NCI-H2196 treated with DMSO at 0.1 percent for 48 hours (cell line): ENCODE measurements around the gene ZBTB20.
"Not testable (repeated sequence)": the region's sequence is repeated elsewhere in the genome, so short reads cannot be mapped to it uniquely, and the experiment has no call there.

Experiments used
- DNase-seq: peaks from one replicate; lab custom pipeline; 2025; ENCODE audit not compliant: unreplicated experiment; lab: John Stamatoyannopoulos, UW

ZBTB20 gene

DNA sequence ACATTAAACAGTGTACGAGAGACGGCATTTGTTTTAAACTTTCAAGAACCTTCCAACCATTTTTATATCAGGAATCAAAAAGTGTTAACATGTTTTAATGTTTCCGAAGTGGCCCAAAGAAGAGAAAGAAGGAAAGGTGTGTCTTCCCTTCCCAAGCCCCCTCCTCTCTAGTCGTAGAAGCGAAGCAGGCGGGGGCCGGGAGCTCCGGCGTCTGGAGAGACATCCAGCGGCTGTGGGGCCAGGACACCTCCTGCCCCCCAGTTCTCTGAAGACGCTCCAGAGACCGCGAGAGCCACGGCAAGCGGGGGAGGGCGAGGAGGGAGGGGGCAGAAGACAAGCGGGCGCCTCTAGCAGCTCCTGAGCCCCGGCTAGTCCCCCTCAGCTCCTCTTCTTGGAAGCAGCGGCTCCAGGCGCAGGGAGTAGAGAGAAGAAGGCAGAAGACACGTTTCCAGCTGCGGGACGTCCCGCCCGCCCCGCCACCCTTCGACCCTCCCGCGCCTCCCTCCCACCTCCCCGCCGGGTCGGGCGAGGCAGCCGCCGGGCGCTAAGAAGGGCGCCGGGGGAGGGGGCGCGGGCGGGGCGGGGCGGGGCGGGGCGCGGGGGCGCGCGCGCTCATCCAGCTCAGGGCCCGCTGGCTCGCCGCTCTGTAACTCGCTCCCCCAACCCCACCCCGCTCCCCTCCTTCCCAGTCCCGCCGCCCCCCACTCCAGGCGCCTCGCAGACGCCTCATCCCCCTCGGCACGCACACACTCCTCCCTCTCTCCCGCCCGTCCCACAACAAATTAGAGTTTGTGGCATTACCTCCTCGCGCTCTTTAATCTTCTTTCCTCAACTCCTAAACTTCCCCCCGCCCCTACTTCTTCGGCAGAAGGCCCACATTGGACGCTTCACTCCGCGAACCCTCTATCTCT, at the start of gene ZBTB20:
ZBTB20 (minus strand) TSS at position 871 of the 911 bp plus-strand sequence.
- DNase-seq, result peak; percentile 77

DNA sequence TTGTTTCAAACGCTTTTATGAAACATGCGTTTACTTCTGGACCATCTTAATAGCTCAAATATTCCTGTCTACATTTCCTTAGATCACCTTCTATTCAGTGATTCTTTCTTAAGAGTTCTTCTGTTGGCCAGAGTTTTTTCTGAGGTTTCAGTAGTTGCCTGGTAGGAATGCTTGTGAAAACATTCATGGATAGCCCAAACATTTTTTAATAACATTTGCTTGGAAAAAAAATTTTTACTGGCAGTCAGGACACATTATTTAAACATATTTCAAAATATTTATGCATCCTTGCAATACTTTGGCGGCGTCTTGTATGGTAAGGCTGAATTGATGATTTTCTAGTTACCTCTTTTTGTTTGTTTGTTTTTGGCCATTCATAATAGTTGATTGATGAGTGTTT, 47.4 kb upstream of the ZBTB20 start:
- DNase-seq, result no peak

DNA sequence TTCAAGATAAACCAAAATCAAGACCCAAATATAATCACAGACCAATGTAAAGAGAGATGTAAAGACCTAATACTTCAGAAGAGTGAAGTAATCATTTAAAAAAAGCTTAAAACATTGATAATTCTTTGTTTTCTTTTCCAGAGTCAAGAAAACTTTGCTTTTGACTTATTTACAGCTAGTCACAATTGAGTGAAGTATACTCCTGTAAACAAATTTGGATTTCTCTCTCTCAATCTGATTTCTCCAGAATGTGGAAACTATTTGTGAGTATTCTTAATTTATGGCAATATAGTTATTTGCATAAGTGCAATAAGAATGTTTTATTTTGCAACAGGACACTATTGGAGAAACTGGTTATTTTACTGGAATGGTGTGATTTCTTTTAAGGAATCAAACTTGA, 43.7 kb upstream of the ZBTB20 start:
- no peak for DNase-seq

DNA sequence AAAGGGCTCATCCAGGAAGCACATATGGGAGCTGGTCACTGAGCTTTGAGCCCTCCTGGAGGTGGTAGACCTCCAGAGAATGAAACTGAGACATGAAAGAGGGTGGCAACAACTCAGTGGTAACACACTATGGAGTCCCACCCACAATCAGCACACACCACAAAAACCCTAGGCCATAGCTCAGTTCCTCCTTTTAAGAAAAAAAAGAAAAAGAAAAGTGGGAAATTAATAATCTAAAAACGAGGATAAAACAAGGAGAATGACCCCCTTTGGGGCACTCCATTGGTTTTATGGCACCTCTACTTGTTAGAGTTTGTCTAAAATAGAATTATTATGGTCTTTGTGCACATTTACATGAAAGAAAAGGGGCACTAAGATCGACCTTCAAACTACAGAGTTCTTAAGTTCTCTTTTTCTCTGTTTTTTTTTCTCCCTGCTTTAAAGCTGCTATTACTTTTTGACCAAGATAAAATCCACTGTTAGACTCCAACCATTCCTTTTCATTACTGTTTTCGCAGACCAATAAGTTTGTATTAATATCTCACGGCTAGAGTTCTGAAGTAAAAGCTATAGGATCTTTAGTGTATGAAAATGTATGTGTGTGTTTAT, 40.2 kb upstream of the ZBTB20 start:
- no peak for DNase-seq

DNA sequence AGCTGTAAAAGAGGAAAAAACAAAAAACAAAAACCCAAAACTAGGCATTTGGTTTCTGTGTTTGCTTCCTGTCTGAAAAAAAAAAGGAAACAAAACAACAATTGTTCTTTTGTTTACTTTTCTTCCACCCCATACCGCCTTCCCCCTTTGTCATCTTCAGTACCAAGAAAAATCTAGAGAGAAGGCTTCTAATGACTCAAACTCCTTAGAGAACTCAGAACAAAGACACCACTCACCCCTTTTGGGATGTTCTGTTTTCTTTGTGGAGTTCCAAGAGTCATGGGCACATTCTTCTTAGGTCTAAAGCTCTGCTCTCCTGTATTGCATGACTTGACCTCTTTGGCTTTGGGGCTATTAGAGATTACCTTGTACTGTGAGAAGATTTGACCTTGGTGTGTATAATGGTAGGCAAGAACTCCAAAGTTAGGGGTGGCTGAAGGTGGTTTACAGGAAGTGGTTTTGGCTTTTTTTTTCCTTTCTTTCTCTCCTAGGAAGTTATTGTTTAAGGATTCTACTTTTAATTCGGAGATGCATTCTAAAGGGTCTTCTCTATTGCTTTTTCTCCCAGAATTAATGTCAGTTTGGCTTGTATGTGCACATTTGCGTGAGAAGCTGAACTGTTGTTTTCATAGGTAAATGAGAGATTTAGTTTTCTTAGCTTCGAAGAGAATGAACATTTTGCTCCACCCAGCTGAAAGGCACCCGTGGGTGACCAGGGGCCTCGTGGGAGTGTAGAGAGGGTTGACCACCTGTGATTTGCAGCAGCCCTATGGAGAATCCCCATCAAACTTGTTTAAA, 39.5 kb upstream of the ZBTB20 start:
- DNase-seq, result no peak

DNA sequence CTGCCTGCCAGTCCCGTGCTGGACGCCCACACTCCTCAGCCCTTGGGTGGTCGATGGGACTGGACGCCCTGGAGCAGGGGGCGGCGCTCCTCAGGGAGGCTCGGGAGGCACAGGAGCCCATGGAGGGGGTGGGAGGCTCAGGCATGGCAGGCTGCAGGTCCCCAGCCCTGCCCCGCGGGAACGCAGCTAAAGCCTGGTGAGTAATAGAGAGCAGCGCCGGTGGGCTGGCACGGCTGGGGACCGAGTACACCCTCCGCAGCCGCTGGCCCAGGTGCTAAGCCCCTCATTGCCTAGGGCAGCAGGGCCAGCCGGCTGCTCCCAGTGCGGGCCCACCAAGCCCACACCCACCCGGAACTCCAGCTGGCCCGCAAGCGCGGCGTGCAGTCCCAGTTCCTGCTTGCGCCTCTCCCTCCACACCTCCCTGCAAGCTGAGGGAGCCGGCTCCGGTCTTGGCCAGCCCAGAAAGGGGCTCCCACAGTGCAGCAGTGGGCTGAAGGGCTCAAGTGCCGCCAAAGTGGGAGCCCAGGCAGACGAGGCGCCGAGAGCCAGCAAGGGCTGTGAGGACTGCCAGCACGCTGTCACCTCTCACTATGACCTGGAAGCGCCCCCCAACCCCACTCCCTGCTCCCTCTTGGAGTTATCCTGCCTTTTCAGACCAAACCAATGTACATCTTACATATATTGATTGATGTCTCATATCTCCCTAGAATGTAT, 37.9 kb upstream of the ZBTB20 start:
- not testable (repeated sequence) for DNase-seq

DNA sequence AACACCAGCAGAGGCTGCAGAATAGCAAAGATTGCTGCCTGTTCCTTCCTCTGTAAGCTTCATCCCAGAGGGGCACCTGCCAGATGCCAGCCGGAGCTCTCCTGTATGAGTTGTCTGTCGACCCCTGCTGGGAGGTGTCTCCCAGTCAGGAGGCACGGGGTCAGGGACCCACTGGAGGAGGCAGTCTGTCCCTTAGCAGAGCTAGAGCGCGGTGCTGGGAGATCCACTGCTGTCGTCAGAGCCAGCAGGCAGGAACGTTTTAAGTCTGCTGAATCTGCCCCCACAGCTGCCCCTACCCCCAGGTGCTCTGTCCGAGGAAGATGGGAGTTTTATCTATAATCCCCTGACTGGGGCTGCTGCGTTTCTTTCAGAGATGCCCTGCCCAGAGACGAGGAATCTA, 31.8 kb upstream of the ZBTB20 start:
- not testable (repeated sequence) for DNase-seq

DNA sequence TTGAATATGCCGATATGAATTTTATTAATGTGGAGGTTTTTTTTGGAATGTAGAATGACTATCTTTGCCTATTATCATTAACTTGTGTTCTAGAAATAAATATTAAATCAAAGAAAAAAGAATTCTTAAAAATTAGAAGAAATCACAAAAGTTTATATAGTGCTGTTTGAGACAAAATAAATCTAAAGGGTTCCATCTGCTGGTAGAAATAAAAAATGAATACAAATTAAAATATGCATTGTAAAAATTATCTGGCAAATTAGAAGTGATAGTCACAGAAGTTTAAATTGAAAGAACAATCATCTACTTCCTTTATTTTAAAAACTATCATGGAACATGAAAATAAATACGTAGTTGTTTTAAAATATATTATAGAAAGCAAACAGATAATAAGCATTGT, 22.7 kb upstream of the ZBTB20 start:
- no peak for DNase-seq

DNA sequence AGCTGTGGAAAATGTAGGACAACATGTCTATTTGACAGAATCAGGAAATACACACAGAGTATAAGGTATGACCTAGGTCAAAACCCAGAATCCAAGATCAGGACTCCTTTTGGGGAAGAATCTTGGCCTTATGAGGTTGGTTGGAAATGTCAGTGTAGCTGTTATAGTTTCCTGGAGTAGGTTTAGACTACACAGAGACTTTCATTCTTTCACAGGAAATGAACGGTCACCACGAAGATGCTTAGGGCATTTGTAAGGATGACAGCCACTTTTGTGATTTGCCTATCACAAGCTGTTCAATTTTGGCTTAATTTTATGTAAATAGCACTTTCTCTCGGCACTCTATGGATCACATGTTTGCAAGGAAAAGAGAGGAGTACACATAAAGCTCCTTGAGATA, 18.6 kb upstream of the ZBTB20 start:
- DNase-seq, result no peak

DNA sequence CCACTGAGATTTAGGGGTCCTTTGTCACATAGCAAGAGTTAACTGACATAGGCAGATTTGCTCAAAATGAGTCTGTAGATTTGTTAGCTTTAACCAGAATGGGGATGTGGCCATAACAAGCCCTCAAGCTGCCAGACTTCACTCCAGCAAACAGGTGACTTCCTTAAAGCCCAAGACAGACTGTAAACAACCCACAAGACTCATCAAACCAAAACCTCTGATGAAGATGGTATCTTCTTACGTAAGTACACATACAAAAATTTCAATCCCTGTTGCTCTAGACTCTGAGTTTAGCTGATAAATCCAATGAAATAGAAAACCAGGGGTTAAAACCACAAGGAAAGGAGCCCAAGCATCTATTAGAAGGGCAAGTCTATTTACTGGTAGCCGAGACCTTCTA, 18.2 kb upstream of the ZBTB20 start:
- no peak for DNase-seq

DNA sequence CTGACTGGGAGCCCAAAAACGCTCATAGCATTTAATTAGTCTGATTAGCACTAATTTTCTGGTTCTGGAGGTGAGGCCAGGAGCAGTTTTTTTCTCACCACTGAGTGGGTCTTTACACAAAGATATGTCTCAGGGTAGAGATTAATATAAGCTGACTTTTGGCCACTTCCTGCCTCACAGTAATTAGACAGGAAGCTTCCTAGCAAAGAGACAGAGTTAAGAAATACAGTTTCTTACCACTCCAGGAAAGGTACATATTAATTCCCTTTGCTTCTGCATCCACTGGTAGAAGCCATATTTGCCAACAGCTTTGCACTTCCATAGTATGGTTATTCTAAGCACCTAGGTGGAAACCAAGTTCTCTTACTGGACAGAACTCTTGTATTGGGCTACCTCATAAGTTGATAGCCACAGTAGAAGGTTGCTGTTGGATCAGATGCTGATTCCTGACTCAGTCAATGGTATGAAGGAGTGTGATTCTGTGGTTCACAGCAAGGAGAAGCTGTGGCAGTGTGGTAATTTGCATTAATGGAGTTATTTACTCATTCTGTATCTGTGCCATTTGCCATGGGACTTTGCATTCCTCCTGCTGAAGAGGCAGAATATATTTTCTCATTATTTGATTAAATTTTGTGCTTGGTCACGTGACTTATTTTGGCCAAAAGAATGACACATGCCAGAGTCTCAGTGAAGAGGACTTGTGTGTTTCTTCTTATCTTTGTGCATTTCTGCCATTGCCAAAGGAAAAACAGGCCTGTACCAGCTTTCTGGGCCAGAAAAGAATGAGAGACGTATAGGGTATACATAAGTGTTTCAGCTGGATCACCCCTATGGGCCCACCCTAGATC, 17.5 kb upstream of the ZBTB20 start:
- DNase-seq, result no peak

DNA sequence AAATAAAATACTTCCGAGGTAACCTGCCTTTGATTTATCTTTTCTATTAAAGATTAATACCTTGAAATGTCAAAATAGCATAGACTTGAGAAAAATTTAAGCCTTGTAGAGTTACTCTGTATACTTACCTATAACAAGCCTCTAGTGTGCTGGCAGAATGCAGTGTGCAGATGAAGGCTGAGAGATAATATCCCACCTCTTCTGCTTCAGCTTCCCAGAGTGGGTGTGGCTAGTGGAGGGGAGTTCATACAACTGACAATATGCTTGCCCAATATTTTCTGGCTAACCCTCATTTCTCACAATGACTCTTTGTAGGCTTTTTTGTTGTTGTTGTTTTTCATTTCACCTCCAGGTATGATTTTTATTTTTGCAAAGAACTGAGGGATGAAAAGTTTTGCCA, 15.7 kb upstream of the ZBTB20 start:
- DNase-seq, result no peak

DNA sequence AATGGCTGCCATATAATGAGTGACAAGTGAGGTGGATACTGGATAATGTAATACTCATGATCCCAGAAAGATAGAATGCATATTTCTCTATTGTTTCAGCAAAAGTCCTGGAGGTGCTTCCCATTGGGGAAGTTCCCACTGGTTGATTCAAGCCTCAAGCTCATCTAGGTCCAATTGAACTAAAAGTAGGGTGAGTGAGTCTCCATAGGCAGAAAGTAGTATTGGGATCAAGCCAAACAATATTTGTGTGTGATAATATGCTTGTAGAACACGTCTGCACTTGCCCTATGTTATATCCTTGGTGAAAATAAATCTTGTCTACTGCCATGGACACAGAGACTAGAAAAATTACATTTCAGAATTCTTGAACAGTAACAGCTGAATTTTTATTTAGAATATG, 14.8 kb upstream of the ZBTB20 start:
- DNase-seq, result no peak

DNA sequence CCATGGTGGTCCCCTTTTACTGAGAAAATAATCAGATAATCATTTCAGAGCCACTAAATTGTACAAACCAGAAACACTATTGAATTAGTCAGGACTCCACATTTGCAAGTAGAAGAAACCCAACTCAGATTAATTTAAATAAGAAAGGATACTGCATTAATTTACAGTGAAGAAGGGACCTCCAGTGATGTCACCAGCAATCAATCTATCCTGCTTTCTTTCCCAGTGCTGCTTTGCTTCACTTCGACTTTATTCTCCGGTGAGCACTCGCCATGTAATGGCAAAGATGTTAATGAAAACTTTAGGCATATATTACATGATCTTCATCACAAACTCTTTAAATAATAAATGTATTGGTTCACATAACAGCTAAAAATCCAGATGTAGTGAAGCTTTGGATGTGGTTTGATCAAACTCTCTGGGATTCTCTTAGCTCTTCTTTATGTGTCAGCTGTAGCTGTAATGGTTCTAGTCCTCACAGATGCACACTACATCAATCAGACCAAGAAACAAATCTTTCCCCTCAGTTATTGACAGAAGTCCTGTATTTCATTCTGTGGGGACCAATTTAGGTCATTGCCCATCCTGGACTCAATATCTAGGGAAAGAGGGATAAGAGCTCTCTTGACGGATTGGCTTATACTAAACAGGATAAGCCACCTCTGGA, 14.2 kb upstream of the ZBTB20 start:
- no peak for DNase-seq

DNA sequence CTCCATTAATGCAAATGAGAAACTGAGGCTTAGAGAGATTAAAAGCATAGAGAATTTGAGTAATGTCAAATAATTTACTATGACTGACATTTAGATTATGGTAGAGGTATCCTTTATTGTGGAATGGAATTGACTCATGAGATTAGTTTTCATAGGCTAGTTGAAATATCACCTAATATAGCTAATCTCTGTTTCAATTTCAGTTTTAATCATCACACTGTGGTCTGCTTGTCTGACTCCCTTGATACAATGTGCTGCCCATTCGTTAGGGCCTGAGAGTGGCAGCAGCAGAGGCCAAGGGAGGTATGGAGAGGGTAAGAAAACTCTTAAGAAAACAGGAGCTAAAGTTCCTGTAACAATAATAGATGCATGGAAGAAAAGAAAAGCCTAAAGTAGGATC, 13.2 kb upstream of the ZBTB20 start:
- DNase-seq, result no peak

DNA sequence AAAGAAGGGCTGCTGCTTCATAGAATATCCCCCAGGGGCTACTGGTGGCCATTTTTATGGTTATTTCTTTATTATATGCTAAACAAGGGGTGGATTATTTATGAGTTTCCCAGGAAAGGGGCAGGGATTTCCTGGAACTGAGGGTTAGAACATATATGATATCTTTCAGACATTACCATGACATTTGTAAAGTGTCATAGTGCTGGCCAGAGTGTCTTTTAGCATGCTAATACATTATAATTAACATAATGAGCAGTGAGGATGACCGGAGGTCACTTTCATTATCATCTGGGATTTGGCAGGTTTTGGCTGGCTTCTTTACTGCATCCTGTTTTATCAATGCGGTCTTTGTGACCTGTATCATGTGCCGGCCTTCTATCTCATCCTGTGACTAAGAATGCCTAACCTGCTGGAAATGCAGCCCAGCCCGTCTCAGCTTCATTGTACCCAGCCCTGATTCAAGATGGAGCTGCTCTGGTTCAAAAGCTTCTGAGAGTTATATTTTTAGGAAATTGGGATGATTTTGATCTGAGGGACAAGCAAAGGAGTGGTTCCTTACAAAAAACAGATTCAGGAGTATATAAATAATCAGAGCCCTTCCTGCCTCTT, 9.1 kb upstream of the ZBTB20 start:
- no peak for DNase-seq

DNA sequence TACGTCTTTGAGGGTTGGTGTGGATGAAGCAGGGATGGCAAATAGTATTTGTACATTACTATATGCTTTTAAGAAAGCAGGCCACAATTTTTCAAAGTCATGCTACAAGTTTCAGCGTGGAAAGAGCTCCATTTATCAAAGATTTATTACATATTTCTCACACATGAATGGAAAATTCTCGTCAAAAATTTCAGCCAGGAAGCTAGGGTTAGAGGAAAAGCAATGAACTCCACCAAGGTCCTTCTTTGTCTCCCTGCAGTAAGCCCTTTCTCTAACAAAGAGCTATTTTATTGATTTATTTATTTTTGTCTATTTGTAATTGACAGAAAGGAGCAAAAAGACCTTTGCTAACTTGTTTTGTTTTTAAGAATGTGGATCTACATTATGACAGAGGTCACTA, 7.5 kb upstream of the ZBTB20 start:
- no peak for DNase-seq

DNA sequence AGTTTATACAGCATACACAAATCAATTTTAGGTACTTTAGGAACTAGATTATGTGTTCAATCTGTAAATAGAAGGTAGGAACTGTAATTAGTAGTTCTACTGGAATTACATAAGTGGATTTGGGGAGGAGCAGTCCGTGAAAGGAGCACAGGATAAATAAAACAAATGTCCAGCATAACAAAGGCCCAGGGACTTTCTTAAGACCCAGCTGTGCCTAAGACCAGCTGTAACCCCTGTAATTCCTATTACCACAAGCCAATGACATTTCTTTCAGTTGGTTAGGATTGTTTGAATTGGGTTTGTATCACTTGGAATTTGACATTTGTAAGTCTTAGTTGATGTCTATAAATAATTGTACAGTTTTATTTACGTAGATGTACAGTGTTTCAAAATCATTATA, 4.8 kb upstream of the ZBTB20 start:
- no peak for DNase-seq

DNA sequence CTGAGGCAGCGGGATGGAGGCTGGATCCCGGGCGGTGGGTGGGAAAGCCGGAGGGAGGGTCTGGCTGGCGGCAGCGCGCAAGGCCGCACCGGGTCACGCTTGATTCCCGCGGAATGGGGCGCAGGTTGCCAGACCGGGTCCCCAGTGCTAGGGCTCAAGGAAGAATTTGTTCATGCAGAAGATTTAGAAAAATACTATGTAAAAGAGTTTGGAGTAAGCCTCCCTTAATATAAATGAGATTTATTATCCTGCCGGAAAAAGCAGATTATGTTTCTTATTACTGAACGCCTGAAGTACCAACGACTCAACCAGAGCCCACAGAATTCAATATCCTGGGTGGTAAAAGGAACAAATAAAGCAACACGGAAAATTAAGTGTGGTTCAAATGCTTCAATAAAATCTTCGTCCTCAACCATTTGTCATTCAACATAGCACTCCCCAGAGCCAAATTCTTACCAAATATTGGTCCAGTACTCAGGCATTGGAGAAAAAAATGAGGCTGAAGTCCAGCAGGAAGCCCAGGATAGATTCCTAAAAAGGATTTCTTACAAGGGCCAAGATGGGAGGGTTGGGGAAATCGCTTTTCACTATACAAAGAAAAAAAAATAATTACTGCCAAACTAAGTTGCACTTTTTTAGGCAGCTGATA, 1.2 kb upstream of the ZBTB20 start:
- no peak for DNase-seq
